ENCODE measurements around the gene SLAMF7. TPM values are rescaled to one million over a fixed set of nuclear protein-coding genes. Genes with fewer than 3 reads are reported as not detected.
"Not testable (repeated sequence)": the region's sequence is repeated elsewhere in the genome, so short reads cannot be mapped to it uniquely, and the experiment has no call there.

The SLAMF7 gene
- total RNA-seq, 1 experiment from 2014 or later = 2.6 TPM

DNA sequence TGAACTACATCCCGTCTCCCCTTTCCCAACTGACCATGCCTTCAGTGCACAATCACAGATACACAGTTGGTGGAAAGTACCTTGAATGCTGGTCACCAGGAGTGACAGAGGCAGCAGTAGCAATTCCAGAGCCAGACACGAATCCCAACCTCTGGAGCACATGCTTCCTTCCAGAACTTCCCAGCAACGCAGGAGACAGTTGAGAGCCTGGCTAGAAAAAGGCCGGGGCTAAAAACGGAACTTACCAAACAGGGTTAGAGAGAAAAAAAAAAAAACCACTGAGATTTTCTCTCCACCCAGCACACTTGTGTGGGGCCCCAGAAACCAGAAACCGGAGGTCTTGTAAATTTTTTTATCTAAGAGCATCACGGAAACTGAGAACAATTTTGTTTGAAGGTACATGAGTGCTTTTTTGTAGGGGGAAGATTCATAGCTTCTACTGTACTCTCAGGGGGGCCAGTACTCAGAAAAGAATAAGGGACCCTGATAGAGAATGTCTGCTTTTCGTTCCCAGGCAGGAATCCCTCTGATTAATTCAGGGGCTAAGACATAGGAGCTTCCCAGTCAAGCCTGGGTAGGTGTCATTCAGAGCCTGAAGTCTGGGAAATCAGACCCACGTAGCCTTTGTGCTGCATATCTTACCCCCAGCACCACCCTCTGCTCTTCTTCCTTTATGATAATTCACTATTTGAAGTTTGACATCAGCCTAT, 27.3 kb upstream of the SLAMF7 start, which contains the start of gene CD48:
Gene CD48, minus strand, starts transcription at position 221 of the 710 bp plus-strand sequence. Its CDS starts 59 bp downstream, at position 162.
- Mint-ChIP-seq H3K27me3 (ENCODE audit: unreplicated experiment) (peaks cover 25% of the 10 kb centered on the region), H3K27ac (ENCODE audit: unreplicated experiment) (no peak within 1 kb of the TSS), H3K9me3 (ENCODE audit: low read depth, unreplicated experiment) (no peaks in the 10 kb centered on the region), H3K36me3 (ENCODE audit: insufficient read depth, unreplicated experiment) (no peaks in the 10 kb centered on the region), H3K4me1 (ENCODE audit: low read depth, unreplicated experiment) (no peaks in the 10 kb centered on the region), H3K4me3 (ENCODE audit: low read depth, unreplicated experiment) (no peak within 1 kb of the TSS)
- TF ChIP-seq, protein P1, sequence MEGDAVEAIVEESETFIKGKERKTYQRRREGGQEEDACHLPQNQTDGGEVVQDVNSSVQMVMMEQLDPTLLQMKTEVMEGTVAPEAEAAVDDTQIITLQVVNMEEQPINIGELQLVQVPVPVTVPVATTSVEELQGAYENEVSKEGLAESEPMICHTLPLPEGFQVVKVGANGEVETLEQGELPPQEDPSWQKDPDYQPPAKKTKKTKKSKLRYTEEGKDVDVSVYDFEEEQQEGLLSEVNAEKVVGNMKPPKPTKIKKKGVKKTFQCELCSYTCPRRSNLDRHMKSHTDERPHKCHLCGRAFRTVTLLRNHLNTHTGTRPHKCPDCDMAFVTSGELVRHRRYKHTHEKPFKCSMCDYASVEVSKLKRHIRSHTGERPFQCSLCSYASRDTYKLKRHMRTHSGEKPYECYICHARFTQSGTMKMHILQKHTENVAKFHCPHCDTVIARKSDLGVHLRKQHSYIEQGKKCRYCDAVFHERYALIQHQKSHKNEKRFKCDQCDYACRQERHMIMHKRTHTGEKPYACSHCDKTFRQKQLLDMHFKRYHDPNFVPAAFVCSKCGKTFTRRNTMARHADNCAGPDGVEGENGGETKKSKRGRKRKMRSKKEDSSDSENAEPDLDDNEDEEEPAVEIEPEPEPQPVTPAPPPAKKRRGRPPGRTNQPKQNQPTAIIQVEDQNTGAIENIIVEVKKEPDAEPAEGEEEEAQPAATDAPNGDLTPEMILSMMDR (IDR thresholded peaks at IDR 0.05; ENCODE audit: unreplicated experiment) = no peak
- intact Hi-C loops (cut with micrococcal nuclease; ENCODE audit: unreplicated experiment) = no loop called here
- CTCF ChIA-PET = interaction anchor here (0.7 kb wide), 1 partner anchor 133 kb away, joined by 3 read pairs; no protein-coding TSS in a partner anchor
- no peak for DNase-seq
- BruUV-seq (replicated peaks) = no TSS peak

DNA sequence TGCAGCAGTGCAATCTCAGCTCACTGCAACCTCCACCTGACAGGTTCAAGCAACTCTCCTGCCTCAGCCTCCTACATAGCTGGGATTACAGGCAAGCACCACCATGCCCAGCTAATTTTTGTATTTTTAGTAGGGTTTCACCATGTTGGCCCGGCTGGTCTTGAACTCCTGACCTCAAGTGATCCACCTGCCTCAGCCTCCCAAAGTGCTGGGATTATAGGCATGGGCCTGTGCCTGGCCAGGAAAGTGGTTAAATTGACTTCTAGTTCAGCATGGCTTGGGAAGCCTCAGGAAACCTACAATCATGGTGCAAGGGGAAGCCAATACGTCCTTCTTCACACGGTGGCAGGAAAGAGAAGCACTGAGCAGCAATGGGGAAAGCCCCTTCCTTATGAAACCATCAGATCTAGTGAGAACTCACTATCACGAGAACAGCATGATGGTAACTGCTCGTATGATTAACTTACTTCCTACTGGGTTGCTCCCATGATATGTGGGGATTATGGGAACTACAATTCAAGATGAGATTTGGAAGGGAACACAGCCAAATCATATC, 26.4 kb upstream of the SLAMF7 start:
- peaks cover 33% of the 10 kb centered on the region for H3K27me3 Mint-ChIP-seq (ENCODE audit: unreplicated experiment)
- H3K4me3 Mint-ChIP-seq (ENCODE audit: low read depth, unreplicated experiment); H3K4me1 Mint-ChIP-seq (ENCODE audit: low read depth, unreplicated experiment); DNase-seq; BruUV-seq (replicated peaks); H3K27ac Mint-ChIP-seq (ENCODE audit: unreplicated experiment); CTCF ChIA-PET; intact Hi-C loops (cut with micrococcal nuclease; ENCODE audit: unreplicated experiment); H3K9me3 Mint-ChIP-seq (ENCODE audit: low read depth, unreplicated experiment); H3K36me3 Mint-ChIP-seq (ENCODE audit: insufficient read depth, unreplicated experiment): not testable (repeated sequence)

DNA sequence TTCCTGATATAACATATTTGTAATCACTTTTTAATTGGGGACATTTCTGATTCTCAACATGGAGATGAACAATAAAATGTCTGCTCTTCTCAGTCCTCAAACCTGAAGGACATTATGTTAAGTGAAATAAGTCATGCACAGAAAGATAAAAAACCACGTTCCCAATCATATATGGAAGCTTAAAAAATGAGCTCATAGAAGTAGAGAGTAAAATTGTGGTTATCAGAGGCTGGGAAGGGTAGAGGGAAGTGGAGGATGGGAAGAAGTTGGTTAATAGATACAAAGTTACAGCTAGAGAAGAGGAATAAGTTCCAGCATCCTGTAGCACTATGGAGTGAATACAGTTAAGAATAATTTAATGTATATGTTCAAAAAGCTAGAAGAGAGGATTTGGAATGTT, 25.9 kb upstream of the SLAMF7 start:
- no peaks in the 10 kb centered on the region for H3K9me3 Mint-ChIP-seq (ENCODE audit: low read depth, unreplicated experiment)
- BruUV-seq (replicated peaks) = no TSS peak
- H3K27ac Mint-ChIP-seq (ENCODE audit: unreplicated experiment) = no peak overlapping the region
- intact Hi-C loops (cut with micrococcal nuclease; ENCODE audit: unreplicated experiment) = no loop called here
- DNase-seq = no peak
- peaks cover 39% of the 10 kb centered on the region for H3K27me3 Mint-ChIP-seq (ENCODE audit: unreplicated experiment)
- TF ChIP-seq, protein P1 (IDR thresholded peaks at IDR 0.05; ENCODE audit: unreplicated experiment) = no peak
- no peak overlapping the region for H3K4me3 Mint-ChIP-seq (ENCODE audit: low read depth, unreplicated experiment)
- H3K4me1 Mint-ChIP-seq (ENCODE audit: low read depth, unreplicated experiment) = no peaks in the 10 kb centered on the region
- CTCF ChIA-PET = no interaction called here
- H3K36me3 Mint-ChIP-seq (ENCODE audit: insufficient read depth, unreplicated experiment) = no peaks in the 10 kb centered on the region

DNA sequence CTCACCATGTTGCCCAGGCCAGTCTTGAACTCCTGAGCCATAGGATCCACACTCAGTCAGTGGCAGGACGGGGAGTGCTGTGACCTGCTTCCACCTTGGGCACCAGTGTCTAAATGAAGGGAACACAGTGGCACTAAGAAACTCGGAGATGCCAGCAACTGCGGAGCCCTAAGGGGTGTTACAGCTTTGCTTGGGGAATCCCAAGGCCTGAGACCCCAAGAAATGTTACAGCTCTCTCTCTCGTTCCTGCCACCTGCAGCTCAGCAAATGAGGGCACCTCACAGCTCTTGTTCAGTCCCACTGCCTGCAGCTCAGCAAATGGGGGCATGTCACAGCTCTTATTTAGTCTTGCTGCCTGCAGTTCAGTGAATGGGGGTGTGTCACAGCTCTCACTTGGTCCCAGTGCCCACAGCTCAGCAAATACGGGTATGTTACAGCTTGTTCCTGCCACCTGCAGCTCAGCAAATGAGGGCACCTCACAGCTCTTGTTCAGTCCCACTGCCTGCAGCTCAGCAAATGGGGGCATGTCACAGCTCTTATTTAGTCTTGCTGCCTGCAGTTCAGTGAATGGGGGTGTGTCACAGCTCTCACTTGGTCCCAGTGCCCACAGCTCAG, 24.9 kb upstream of the SLAMF7 start:
- H3K4me3 Mint-ChIP-seq (ENCODE audit: low read depth, unreplicated experiment); H3K36me3 Mint-ChIP-seq (ENCODE audit: insufficient read depth, unreplicated experiment); H3K27ac Mint-ChIP-seq (ENCODE audit: unreplicated experiment); intact Hi-C loops (cut with micrococcal nuclease; ENCODE audit: unreplicated experiment); H3K9me3 Mint-ChIP-seq (ENCODE audit: low read depth, unreplicated experiment); CTCF ChIA-PET; DNase-seq; BruUV-seq (replicated peaks); H3K4me1 Mint-ChIP-seq (ENCODE audit: low read depth, unreplicated experiment): not testable (repeated sequence)
- H3K27me3 Mint-ChIP-seq (ENCODE audit: unreplicated experiment) = peaks cover 49% of the 10 kb centered on the region

DNA sequence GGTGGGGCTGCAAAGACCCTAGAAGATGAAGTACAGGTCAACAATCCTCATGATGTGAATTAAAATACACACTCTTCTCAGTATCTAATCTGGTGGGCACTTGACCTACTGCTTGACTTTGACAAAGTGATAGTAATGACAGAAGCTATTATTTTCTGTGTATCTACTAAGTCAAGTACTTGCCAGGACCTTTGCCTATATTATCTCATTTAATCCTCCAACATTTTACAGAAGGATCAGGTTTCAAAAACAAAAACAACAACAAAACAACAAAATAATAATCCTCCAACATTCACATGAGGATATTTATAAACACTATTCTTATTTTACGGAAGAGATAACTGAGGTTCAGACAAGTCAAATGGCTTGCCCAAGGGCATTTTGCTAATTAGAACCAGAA, 23.0 kb upstream of the SLAMF7 start:
- Mint-ChIP-seq H3K4me3 (ENCODE audit: low read depth, unreplicated experiment) (no peak overlapping the region), H3K27ac (ENCODE audit: unreplicated experiment) (no peak overlapping the region), H3K36me3 (ENCODE audit: insufficient read depth, unreplicated experiment) (no peaks in the 10 kb centered on the region), H3K4me1 (ENCODE audit: low read depth, unreplicated experiment) (no peaks in the 10 kb centered on the region), H3K27me3 (ENCODE audit: unreplicated experiment) (peaks cover 59% of the 10 kb centered on the region), H3K9me3 (ENCODE audit: low read depth, unreplicated experiment) (no peaks in the 10 kb centered on the region)
- CTCF ChIA-PET = no interaction called here
- no TSS peak for BruUV-seq (replicated peaks)
- TF ChIP-seq, protein P1 (IDR thresholded peaks at IDR 0.05; ENCODE audit: unreplicated experiment) = no peak
- intact Hi-C loops (cut with micrococcal nuclease; ENCODE audit: unreplicated experiment) = no loop called here
- no peak for DNase-seq
